Activated B cell treated with CpG ODN at 0.5 μM for 24 hours (primary cell): ENCODE measurements around the gene IL1RAP. TPM values are rescaled to one million over a fixed set of nuclear protein-coding genes. Genes with fewer than 3 reads are reported as not detected.

Source experiments
- ATAC-seq: fragments of 200-7000 bp; cut with Tn5 transposase; one replicate; pipeline ENCODE4 v1.10.0; 2021; ENCODE audit warnings: low read depth, mild to moderate bottlenecking, moderate library complexity
- CTCF ChIA-PET: fragments of 350-600 bp; sonication (Branson Sonifier 250); formaldehyde crosslinking; loops from one replicate; lab custom pipeline; 2021; ENCODE audit warnings: antibody characterized with exemption; lab: Charles Lee
- POLR2A ChIA-PET: fragments of 350-600 bp; sonication (Branson Sonifier 250); formaldehyde crosslinking; loops from one replicate; lab custom pipeline; 2021; ENCODE audit warnings: antibody characterized with exemption; lab: Charles Lee
- DNase-seq: peaks from one replicate; pipeline ENCODE4 v3.0.0; 2022
- H3K27ac Mint-ChIP-seq: one replicate; pipeline ENCODE4 v1.8.0; 2020; ENCODE audit warnings: mixed read lengths
- H3K27me3 Mint-ChIP-seq: one replicate; pipeline ENCODE4 v1.8.0; 2021; ENCODE audit warnings: mixed read lengths
- H3K36me3 Mint-ChIP-seq: one replicate; pipeline ENCODE4 v1.8.0; 2021; ENCODE audit warnings: low read depth, mixed read lengths
- H3K4me1 Mint-ChIP-seq: one replicate; pipeline ENCODE4 v1.8.0; 2021; ENCODE audit warnings: mixed read lengths
- H3K4me3 Mint-ChIP-seq: one replicate; pipeline ENCODE4 v1.8.0; 2020; ENCODE audit warnings: mild to moderate bottlenecking, mixed read lengths
- H3K9me3 Mint-ChIP-seq: one replicate; pipeline ENCODE4 v1.8.0; 2020; ENCODE audit warnings: mixed read lengths
- CTCF ChIP-seq: fragments of 200-600 bp; IDR thresholded peaks from one replicate; pipeline ENCODE4 v1.8.0; 2022; ENCODE audit warnings: antibody characterized with exemption, mild to moderate bottlenecking
- intact Hi-C: fragments of 100-400 bp; cut with micrococcal nuclease; formaldehyde crosslinking; loops from one replicate; pipeline ENCODE4 v1.15.1; 2024
- total RNA-seq: library from RNA; stranded (reverse); gene quantifications from 2 replicates; pipeline ENCODE4 v1.2.3, GENCODE V29; 2022

IL1RAP gene
- total RNA-seq, 1 donor from 2014 or later: 6.3 TPM

GRCh38 chr3:190619761-190620160 is 105.9 kb downstream of the IL1RAP start:
- no peaks in the 10 kb centered on the region for H3K27me3 Mint-ChIP-seq
- no peak for DNase-seq
- no peak overlapping the region for H3K4me3 Mint-ChIP-seq
- ATAC-seq: no peak
- H3K27ac Mint-ChIP-seq: no peak overlapping the region
- peaks cover 34% of the 10 kb centered on the region for H3K4me1 Mint-ChIP-seq
- intact Hi-C loops: no loop called here
- peaks cover 11% of the 10 kb centered on the region for H3K36me3 Mint-ChIP-seq
- ChIA-PET CTCF (no interaction called here), POLR2A (interaction anchor here (0.6 to 2.0 kb wide), 2 partner anchors 22 to 106 kb away, joined by 3 to 8 read pairs; partner anchors contain the start of gene IL1RAP)
- no peaks in the 10 kb centered on the region for H3K9me3 Mint-ChIP-seq
- TF ChIP-seq CTCF: no peak

GRCh38 chr3:190620886-190621608 is 107.2 kb downstream of the IL1RAP start:
- POLR2A ChIA-PET: no interaction called here
- H3K4me3 Mint-ChIP-seq: no peak overlapping the region
- no peak for ATAC-seq
- H3K27ac Mint-ChIP-seq: no peak overlapping the region
- intact Hi-C loops: no loop called here
- H3K36me3 Mint-ChIP-seq: peaks cover 11% of the 10 kb centered on the region
- CTCF ChIA-PET: no interaction called here
- H3K27me3 Mint-ChIP-seq: no peaks in the 10 kb centered on the region
- H3K4me1 Mint-ChIP-seq: peaks cover 33% of the 10 kb centered on the region
- no peak for TF ChIP-seq CTCF
- DNase-seq: no peak
- H3K9me3 Mint-ChIP-seq: no peaks in the 10 kb centered on the region

- intact Hi-C loops: no loop called here
- Mint-ChIP-seq H3K27me3 (no peaks in the 10 kb centered on the region), H3K4me3 (no peak overlapping the region), H3K36me3 (peaks cover 11% of the 10 kb centered on the region), H3K4me1 (peaks cover 25% of the 10 kb centered on the region), H3K9me3 (no peaks in the 10 kb centered on the region), H3K27ac (no peak overlapping the region)
- DNase-seq (no peak), ATAC-seq (no peak)
- ChIA-PET CTCF (no interaction called here), POLR2A (no interaction called here)
- no peak for TF ChIP-seq CTCF
Observed at GRCh38 chr3:190621927-190622326, 108.0 kb downstream of the IL1RAP start.

DNA sequence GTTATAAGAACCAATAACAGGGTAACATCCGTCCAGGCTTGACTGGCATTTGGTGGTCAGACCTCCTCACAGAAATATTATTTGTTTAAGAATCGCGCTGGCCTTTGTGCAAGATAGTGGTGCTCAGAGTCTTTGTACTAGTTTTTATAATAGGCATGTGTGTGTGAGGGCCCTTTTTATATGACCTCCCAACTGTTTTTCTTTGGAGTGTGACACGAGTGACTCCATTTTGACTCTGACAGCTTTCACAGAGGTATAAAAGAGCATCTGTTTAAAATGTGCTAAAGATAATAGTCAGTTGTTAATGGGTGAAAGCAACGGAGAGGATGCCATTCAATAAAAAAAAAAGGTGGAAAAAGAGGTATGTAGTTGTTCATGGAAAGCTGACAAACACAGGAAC is 110.4 kb downstream of the IL1RAP start:
- ChIA-PET POLR2A (no interaction called here), CTCF (no interaction called here)
- Mint-ChIP-seq H3K27ac (no peak overlapping the region), H3K4me1 (peaks cover 1% of the 10 kb centered on the region), H3K36me3 (peaks cover 14% of the 10 kb centered on the region), H3K9me3 (no peaks in the 10 kb centered on the region), H3K27me3 (no peaks in the 10 kb centered on the region), H3K4me3 (no peak overlapping the region)
- intact Hi-C loops: no loop called here
- no peak for TF ChIP-seq CTCF
- DNase-seq: no peak
- ATAC-seq: no peak

DNA sequence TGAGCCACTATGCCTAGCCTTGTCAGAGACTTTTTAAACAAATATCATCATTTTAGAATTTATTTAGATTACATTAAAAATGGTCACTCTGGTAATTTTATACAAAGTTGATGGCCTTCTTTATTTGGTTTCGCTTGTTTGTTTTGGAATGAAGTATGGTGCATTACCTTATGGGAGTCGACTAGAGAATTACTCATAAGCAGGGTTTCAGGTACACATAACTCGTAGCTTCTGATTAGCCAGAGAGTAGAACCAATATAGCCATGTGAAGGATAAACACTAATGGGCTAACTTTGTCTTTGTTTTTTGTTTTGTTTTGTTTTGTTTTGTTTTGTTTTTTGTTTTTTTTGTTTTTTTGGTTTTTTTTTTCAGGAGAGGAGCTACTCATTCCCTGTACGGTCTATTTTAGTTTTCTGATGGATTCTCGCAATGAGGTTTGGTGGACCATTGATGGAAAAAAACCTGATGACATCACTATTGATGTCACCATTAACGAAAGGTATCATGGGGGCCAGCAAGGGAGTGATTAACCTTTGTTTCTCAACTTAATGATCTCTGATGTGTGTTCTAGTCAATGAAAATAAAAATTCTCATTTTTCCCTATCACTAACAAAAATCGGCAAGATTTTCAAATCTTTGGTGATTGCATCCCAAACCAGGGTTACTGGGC is 113.2 kb downstream of the IL1RAP start:
- no peak overlapping the region for H3K27ac Mint-ChIP-seq
- H3K9me3 Mint-ChIP-seq: no peaks in the 10 kb centered on the region
- peaks cover 14% of the 10 kb centered on the region for H3K36me3 Mint-ChIP-seq
- DNase-seq (no peak), ATAC-seq (no peak)
- POLR2A ChIA-PET: no interaction called here
- no peak overlapping the region for H3K4me3 Mint-ChIP-seq
- CTCF ChIA-PET: no interaction called here
- no peaks in the 10 kb centered on the region for H3K27me3 Mint-ChIP-seq
- H3K4me1 Mint-ChIP-seq: peaks cover 5% of the 10 kb centered on the region
- intact Hi-C loops: no loop called here
- no peak for TF ChIP-seq CTCF
